ENCODE data around the gene NLGN1. TPM values are rescaled to one million over a fixed set of nuclear protein-coding genes. Genes with fewer than 3 reads are reported as not detected.

NLGN1 gene
- total RNA-seq, 2 donors from 2014 or later, result 0.36 to 11.7 TPM

DNA sequence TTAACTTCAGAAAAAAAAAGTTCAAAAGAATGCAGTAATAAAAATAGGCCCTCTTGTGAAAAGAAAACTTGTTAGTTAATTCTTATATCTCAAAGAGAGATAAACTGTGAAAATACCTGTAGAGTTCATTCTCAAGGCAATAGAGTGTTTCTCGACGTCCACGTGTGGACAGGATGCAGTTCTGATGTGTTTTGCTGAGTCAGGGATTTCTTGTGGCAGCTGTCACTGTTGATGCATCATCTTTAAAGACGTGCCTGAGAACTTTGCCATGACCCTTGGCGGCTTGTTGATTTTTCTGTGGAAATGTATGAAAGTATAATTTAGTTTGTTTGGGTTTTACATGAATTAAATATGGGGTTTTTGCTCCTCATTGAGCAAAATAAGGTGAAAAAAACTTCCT is 702.2 kb downstream of the NLGN1 start:
- intact Hi-C loops (cut with DNase I), result no loop called here
- no peak for DNase-seq (ENCODE audit: low spot score)
- Histone ChIP-seq H3K36me3 (no peaks in the 10 kb centered on the region), H3K4me1 (replicated peaks) (no peaks in the 10 kb centered on the region), H3K27me3 (replicated peaks; ENCODE audit: insufficient read depth) (no peaks in the 10 kb centered on the region), H3K4me3 (no peak overlapping the region), H3K27ac (no peak overlapping the region), H3K9me3 (no peaks in the 10 kb centered on the region)
- no peak for TF ChIP-seq POLR2A (IDR thresholded peaks at IDR 0.05)
- 81% methylated on average over 5 of the region's 5 CpGs for WGBS

DNA sequence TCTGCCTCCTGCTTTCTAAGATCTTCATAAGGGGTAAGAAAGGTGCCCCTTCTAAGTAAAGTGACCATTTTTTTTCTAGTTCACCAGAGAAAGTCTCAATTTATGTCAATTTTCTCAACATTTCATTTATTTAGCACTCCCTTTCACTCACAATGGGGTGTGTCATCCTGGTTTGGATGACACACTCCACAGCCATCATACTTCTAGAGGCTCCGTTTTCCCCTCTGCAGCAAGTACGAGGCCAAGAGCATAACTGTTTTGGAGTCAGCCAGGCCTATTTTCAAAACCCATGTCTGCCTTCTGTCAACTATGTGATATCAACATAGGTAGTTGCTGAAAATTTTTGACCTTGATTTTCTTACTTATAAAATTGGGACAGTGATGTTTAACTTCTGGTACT is 703.2 kb downstream of the NLGN1 start:
- WGBS, result 96% methylated on average over 2 of the region's 2 CpGs
- intact Hi-C loops (cut with DNase I), result no loop called here
- Histone ChIP-seq H3K4me1 (replicated peaks) (no peaks in the 10 kb centered on the region), H3K27ac (no peak overlapping the region), H3K4me3 (no peak overlapping the region), H3K36me3 (no peaks in the 10 kb centered on the region), H3K27me3 (replicated peaks; ENCODE audit: insufficient read depth) (no peaks in the 10 kb centered on the region), H3K9me3 (no peaks in the 10 kb centered on the region)
- TF ChIP-seq, protein P1, sequence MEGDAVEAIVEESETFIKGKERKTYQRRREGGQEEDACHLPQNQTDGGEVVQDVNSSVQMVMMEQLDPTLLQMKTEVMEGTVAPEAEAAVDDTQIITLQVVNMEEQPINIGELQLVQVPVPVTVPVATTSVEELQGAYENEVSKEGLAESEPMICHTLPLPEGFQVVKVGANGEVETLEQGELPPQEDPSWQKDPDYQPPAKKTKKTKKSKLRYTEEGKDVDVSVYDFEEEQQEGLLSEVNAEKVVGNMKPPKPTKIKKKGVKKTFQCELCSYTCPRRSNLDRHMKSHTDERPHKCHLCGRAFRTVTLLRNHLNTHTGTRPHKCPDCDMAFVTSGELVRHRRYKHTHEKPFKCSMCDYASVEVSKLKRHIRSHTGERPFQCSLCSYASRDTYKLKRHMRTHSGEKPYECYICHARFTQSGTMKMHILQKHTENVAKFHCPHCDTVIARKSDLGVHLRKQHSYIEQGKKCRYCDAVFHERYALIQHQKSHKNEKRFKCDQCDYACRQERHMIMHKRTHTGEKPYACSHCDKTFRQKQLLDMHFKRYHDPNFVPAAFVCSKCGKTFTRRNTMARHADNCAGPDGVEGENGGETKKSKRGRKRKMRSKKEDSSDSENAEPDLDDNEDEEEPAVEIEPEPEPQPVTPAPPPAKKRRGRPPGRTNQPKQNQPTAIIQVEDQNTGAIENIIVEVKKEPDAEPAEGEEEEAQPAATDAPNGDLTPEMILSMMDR (IDR thresholded peaks at IDR 0.05), result no peak
- TF ChIP-seq POLR2AphosphoS5 (IDR thresholded peaks at IDR 0.05) (no peak), POLR2A (IDR thresholded peaks at IDR 0.05) (no peak)
- DNase-seq (ENCODE audit: low spot score), result no peak

DNA sequence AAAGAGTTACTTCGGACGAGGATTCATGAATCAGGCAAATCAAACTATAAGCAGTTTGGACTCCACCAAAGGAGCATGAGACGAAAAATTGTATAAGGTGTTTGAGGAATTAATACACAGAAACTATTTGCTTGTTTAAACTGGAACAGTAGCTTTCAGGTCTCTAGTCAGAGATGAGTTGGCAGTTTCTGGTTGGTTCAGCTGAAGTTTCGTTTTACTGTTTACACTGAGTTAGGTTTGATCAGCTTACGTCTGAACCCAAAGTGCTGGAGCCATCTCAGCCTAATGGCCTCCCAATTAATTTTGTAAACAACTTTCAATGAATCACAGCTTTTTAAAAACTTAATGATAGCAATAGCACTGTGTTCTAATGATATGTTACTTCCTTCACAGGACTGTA is 703.7 kb downstream of the NLGN1 start:
- H3K9me3 ChIP-seq, result no peaks in the 10 kb centered on the region
- no peaks in the 10 kb centered on the region for H3K36me3 ChIP-seq
- no peaks in the 10 kb centered on the region for H3K27me3 ChIP-seq (replicated peaks; ENCODE audit: insufficient read depth)
- H3K4me1 ChIP-seq (replicated peaks), result no peaks in the 10 kb centered on the region
- WGBS, result 80% methylated on average over 5 of the region's 5 CpGs
- no peak overlapping the region for H3K4me3 ChIP-seq
- DNase-seq (ENCODE audit: low spot score), result no peak
- intact Hi-C loops (cut with DNase I), result no loop called here
- H3K27ac ChIP-seq, result no peak overlapping the region
- no peak for TF ChIP-seq POLR2A (IDR thresholded peaks at IDR 0.05)
- no peak for TF ChIP-seq POLR2AphosphoS5 (IDR thresholded peaks at IDR 0.05)
- TF ChIP-seq, protein P1 (IDR thresholded peaks at IDR 0.05), result no peak

DNA sequence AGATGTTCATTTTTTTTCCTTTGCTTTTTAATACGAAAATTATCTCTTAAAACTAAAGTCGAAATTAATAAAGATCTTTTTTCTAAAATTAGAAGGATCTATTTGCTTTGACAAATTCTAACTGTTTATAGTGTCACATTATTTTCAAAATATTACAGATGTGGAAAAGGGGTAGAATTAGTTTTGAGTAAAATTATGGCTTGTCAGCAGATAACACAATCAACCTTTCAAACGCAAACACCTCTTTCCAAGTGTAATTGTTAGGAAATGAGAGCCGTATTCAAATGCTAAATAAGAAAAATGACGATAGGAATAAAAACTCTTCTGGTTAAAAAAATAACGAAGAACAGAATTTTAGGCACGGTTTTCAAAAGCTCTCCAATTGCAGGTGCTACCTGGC is 704.7 kb downstream of the NLGN1 start:
- Histone ChIP-seq H3K27ac (no peak overlapping the region), H3K9me3 (no peaks in the 10 kb centered on the region), H3K27me3 (replicated peaks; ENCODE audit: insufficient read depth) (no peaks in the 10 kb centered on the region), H3K4me3 (no peak overlapping the region), H3K36me3 (no peaks in the 10 kb centered on the region), H3K4me1 (replicated peaks) (no peaks in the 10 kb centered on the region)
- intact Hi-C loops (cut with DNase I), result no loop called here
- 92% methylated on average over 7 of the region's 7 CpGs for WGBS
- no peak for DNase-seq (ENCODE audit: low spot score)
- TF ChIP-seq POLR2AphosphoS5 (IDR thresholded peaks at IDR 0.05) (no peak), POLR2A (IDR thresholded peaks at IDR 0.05) (no peak)
- TF ChIP-seq, protein P1 (IDR thresholded peaks at IDR 0.05), result no peak

DNA sequence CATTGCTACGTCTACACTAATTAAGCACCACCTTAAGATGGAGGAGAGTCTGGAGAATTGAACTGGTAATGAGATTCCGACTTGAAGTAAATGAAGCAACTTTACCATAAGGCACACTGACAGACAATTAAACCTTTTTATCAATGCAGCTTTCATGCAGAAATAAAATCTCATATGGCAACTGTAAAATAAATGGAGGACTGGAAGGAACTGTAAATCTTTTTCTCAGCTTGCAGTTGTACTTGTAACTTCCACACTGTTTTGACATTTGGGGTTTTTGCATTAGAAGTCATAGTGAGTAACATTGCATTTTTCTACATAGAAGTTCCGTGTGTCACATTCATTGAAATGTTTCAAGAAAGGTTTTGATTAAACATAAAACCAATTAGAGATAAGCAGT is 705.3 kb downstream of the NLGN1 start:
- no peak for TF ChIP-seq POLR2AphosphoS5 (IDR thresholded peaks at IDR 0.05)
- TF ChIP-seq, protein P1 (IDR thresholded peaks at IDR 0.05), result no peak
- TF ChIP-seq POLR2A (IDR thresholded peaks at IDR 0.05), result no peak
- WGBS, result 89% methylated on average over 3 of the region's 3 CpGs
- Histone ChIP-seq H3K4me3 (no peak overlapping the region), H3K27me3 (replicated peaks; ENCODE audit: insufficient read depth) (no peaks in the 10 kb centered on the region), H3K4me1 (replicated peaks) (no peaks in the 10 kb centered on the region), H3K27ac (no peak overlapping the region), H3K36me3 (no peaks in the 10 kb centered on the region), H3K9me3 (no peaks in the 10 kb centered on the region)
- intact Hi-C loops (cut with DNase I), result no loop called here
- DNase-seq (ENCODE audit: low spot score), result no peak
